ENCODE data around the gene ZNF511. TPM values are rescaled to one million over a fixed set of nuclear protein-coding genes. Genes with fewer than 3 reads are reported as not detected.
A peak's percentile ranks its signal among the peaks of the same experiment; 100 is the strongest.

The ZNF511 gene
- total and polyA plus RNA-seq, 9 of the 15 experiments (the other 6 are each of a cell fraction or from before 2014, with no cell fraction given), result 0.61 to 69.3 (median 40.1) TPM

DNA sequence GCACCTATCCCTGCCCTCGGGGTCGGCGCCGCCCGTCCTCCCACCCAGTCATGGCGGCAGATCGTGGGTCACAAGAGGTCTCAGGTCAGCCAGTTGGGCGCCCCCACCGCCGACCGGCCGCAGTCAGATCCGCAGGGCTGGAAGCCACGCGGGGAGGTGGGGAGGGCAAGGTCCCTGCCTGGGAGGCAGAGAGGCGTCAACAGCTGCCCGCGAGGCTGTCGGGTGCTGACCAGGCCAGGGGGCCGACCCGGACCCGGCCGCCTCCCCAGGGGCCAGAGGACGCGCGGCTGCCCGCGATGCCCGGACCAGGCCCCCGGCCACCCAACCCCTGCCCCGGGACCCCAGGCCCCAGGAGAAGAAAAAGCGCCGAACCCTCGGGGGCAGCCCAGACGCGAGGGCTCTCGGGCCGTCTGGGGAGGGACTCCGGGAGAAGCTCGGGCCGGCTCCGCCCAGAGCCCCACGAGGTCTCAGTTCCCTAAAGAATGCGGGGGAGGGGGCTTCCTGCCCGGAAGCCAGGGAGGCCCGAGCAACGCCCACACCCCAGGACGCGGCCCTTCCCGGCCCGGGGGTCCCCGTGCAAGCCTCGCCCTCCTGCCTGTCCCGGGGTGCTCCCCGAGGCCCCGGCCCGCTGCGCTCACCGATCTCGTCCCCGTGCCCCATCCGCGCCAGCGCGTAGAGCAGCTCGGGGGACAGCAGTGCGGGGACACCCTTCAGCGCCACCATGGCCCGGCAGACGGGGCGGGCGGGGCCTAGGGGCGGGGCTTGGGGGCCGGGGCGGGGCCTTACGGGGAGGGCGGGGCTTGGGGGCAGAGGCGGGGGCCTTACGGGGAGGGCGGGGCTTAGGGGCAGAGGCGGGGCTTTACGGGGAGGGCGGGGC is 48.8 kb downstream of the ZNF511 start, which contains the start of gene FUOM (continued):
- TF ChIP-seq, protein P1, sequence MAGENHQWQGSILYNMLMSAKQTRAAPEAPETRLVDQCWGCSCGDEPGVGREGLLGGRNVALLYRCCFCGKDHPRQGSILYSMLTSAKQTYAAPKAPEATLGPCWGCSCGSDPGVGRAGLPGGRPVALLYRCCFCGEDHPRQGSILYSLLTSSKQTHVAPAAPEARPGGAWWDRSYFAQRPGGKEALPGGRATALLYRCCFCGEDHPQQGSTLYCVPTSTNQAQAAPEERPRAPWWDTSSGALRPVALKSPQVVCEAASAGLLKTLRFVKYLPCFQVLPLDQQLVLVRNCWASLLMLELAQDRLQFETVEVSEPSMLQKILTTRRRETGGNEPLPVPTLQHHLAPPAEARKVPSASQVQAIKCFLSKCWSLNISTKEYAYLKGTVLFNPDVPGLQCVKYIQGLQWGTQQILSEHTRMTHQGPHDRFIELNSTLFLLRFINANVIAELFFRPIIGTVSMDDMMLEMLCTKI (IDR thresholded peaks at IDR 0.05; ENCODE audit: partially characterized antibody), result no peak
- TF ChIP-seq ZC3H4 (CRISPR knock-in tag; IDR thresholded peaks at IDR 0.05; ENCODE audit: borderline replicate concordance), result no peak
- TF ChIP-seq, protein P2, sequence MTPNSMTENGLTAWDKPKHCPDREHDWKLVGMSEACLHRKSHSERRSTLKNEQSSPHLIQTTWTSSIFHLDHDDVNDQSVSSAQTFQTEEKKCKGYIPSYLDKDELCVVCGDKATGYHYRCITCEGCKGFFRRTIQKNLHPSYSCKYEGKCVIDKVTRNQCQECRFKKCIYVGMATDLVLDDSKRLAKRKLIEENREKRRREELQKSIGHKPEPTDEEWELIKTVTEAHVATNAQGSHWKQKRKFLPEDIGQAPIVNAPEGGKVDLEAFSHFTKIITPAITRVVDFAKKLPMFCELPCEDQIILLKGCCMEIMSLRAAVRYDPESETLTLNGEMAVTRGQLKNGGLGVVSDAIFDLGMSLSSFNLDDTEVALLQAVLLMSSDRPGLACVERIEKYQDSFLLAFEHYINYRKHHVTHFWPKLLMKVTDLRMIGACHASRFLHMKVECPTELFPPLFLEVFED (CRISPR knock-in tag; conservative IDR thresholded peaks at IDR 0.05), result no peak
- no peak for TF ChIP-seq MTF1 (CRISPR knock-in tag; IDR thresholded peaks at IDR 0.05; ENCODE audit: borderline replicate concordance)
- no peak for TF ChIP-seq ZNF408 (CRISPR knock-in tag; IDR thresholded peaks at IDR 0.05; ENCODE audit: low read depth)
- TF ChIP-seq, protein P3, sequence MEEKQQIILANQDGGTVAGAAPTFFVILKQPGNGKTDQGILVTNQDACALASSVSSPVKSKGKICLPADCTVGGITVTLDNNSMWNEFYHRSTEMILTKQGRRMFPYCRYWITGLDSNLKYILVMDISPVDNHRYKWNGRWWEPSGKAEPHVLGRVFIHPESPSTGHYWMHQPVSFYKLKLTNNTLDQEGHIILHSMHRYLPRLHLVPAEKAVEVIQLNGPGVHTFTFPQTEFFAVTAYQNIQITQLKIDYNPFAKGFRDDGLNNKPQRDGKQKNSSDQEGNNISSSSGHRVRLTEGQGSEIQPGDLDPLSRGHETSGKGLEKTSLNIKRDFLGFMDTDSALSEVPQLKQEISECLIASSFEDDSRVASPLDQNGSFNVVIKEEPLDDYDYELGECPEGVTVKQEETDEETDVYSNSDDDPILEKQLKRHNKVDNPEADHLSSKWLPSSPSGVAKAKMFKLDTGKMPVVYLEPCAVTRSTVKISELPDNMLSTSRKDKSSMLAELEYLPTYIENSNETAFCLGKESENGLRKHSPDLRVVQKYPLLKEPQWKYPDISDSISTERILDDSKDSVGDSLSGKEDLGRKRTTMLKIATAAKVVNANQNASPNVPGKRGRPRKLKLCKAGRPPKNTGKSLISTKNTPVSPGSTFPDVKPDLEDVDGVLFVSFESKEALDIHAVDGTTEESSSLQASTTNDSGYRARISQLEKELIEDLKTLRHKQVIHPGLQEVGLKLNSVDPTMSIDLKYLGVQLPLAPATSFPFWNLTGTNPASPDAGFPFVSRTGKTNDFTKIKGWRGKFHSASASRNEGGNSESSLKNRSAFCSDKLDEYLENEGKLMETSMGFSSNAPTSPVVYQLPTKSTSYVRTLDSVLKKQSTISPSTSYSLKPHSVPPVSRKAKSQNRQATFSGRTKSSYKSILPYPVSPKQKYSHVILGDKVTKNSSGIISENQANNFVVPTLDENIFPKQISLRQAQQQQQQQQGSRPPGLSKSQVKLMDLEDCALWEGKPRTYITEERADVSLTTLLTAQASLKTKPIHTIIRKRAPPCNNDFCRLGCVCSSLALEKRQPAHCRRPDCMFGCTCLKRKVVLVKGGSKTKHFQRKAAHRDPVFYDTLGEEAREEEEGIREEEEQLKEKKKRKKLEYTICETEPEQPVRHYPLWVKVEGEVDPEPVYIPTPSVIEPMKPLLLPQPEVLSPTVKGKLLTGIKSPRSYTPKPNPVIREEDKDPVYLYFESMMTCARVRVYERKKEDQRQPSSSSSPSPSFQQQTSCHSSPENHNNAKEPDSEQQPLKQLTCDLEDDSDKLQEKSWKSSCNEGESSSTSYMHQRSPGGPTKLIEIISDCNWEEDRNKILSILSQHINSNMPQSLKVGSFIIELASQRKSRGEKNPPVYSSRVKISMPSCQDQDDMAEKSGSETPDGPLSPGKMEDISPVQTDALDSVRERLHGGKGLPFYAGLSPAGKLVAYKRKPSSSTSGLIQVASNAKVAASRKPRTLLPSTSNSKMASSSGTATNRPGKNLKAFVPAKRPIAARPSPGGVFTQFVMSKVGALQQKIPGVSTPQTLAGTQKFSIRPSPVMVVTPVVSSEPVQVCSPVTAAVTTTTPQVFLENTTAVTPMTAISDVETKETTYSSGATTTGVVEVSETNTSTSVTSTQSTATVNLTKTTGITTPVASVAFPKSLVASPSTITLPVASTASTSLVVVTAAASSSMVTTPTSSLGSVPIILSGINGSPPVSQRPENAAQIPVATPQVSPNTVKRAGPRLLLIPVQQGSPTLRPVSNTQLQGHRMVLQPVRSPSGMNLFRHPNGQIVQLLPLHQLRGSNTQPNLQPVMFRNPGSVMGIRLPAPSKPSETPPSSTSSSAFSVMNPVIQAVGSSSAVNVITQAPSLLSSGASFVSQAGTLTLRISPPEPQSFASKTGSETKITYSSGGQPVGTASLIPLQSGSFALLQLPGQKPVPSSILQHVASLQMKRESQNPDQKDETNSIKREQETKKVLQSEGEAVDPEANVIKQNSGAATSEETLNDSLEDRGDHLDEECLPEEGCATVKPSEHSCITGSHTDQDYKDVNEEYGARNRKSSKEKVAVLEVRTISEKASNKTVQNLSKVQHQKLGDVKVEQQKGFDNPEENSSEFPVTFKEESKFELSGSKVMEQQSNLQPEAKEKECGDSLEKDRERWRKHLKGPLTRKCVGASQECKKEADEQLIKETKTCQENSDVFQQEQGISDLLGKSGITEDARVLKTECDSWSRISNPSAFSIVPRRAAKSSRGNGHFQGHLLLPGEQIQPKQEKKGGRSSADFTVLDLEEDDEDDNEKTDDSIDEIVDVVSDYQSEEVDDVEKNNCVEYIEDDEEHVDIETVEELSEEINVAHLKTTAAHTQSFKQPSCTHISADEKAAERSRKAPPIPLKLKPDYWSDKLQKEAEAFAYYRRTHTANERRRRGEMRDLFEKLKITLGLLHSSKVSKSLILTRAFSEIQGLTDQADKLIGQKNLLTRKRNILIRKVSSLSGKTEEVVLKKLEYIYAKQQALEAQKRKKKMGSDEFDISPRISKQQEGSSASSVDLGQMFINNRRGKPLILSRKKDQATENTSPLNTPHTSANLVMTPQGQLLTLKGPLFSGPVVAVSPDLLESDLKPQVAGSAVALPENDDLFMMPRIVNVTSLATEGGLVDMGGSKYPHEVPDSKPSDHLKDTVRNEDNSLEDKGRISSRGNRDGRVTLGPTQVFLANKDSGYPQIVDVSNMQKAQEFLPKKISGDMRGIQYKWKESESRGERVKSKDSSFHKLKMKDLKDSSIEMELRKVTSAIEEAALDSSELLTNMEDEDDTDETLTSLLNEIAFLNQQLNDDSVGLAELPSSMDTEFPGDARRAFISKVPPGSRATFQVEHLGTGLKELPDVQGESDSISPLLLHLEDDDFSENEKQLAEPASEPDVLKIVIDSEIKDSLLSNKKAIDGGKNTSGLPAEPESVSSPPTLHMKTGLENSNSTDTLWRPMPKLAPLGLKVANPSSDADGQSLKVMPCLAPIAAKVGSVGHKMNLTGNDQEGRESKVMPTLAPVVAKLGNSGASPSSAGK (IDR thresholded peaks at IDR 0.05), result peak; percentile 83
- no peak for TF ChIP-seq NCOA1 (IDR thresholded peaks at IDR 0.05; ENCODE audit: low read depth)
- no peak for TF ChIP-seq TCF7 (IDR thresholded peaks at IDR 0.05; ENCODE audit: borderline replicate concordance)
- no peak for TF ChIP-seq PRPF4 (IDR thresholded peaks at IDR 0.05; ENCODE audit: insufficient read depth, low read depth, low read length, poor library complexity, severe bottlenecking)
- TF ChIP-seq ZNF134 (CRISPR knock-in tag; conservative IDR thresholded peaks at IDR 0.05), result no peak

All from K562 (cell line).